GM18511 (cell line): ENCODE measurements around the gene USP4.

Experiments
- ATAC-seq: cut with Tn5 transposase; IDR thresholded peaks from one replicate; pipeline ENCODE4 v1.9.1; 2021; ENCODE audit warnings: mild to moderate bottlenecking, moderate library complexity; ENCODE audit not compliant: unreplicated experiment

USP4 gene

DNA sequence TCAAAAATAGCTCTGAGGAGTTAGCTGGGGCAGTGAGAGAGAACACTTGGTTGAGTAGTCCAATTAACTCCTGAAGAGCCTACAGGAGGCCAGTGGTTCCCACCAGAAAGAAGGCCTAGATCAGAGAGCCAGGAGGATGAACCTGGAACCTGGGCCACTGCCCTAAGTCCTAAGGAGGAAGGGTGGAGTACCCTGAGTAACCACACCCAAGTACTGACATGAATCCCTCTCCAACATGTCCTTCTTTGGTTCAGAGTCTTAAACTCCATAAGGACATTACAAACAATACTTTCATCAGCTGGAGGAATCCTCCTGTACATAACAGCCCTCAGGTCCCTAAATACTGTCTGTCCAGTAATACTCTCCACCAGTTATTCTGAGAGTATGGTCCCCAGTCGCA, 37.2 kb downstream of the USP4 start:
- ATAC-seq: no peak

DNA sequence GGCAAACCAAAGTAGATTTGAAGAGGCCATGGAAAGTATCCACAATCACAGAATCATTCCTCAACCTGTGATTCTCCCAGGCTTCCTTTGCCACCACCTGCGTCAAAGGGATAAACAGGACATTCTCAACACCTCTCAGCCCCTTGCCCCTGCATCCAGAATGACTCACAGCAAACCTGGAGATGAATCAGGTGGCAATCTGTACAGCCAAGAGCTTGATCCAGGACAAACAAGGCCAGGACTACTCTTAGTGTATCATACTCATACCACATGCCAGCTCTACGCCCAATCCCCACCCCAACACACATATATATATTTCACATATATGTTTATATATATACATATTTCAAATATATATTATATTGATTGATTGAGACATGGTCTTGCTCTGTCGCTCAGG, 39.3 kb downstream of the USP4 start:
- ATAC-seq: no peak

- ATAC-seq: no peak
Measured at GRCh38 chr3:49298511-49298910, 41.3 kb downstream of the USP4 start.

- ATAC-seq: no peak
Measured at GRCh38 chr3:49296781-49297411, 43.0 kb downstream of the USP4 start.

DNA sequence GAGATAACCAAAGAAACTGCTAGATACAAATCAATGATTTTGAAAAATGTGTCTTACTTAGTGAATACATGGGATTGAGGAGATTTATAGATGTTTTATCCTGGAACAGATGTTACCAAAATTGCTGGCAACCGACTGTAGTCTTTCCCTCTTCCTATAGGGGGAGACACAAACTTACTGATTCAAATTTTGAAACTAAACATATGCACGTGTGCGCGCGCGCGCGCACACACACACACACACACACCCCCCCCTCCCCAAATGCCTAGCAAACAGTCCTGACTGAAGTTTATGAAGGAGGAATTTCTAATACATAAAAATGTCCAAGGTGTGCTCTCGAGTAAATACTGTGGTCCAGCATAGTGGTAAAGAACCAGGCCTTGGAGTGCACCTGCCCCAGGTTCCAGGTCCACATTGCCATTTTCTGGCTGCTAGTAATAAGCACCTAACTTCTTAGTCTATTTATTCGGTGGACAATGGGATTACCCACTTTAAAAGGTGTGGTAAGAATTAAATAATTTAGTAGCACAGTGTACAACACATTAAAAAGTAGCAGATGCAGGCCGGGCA, 44.3 kb downstream of the USP4 start:
- ATAC-seq: no peak

GRCh38 chr3:49294343-49294742, 45.5 kb downstream of the USP4 start:
- ATAC-seq: no peak

GRCh38 chr3:49283997-49284396, 55.9 kb downstream of the USP4 start:
- ATAC-seq: no peak

DNA sequence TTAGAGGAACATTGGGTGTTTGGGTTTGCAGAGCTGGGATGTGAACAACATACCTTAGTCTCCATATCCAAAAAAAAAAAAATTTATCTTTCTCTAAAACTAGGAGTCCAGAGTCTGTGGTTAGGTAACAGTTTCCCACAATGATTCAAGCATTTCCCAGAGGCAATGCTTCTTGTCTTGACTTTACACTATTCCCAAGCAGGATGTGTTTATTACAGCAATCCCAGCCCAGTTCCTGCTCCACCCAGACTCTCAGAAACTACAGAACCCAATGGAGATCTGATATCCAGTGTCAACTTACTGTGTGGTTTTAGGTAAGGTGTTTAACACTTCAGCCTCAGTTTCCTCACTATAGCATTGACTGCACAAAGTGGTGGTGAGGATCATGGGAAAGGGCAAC, 60.5 kb downstream of the USP4 start:
- ATAC-seq: no peak

GRCh38 chr3:49278548-49278947, 61.3 kb downstream of the USP4 start:
- no peak for ATAC-seq

- ATAC-seq: no peak
Measured at GRCh38 chr3:49277383-49277775, 62.5 kb downstream of the USP4 start.

DNA sequence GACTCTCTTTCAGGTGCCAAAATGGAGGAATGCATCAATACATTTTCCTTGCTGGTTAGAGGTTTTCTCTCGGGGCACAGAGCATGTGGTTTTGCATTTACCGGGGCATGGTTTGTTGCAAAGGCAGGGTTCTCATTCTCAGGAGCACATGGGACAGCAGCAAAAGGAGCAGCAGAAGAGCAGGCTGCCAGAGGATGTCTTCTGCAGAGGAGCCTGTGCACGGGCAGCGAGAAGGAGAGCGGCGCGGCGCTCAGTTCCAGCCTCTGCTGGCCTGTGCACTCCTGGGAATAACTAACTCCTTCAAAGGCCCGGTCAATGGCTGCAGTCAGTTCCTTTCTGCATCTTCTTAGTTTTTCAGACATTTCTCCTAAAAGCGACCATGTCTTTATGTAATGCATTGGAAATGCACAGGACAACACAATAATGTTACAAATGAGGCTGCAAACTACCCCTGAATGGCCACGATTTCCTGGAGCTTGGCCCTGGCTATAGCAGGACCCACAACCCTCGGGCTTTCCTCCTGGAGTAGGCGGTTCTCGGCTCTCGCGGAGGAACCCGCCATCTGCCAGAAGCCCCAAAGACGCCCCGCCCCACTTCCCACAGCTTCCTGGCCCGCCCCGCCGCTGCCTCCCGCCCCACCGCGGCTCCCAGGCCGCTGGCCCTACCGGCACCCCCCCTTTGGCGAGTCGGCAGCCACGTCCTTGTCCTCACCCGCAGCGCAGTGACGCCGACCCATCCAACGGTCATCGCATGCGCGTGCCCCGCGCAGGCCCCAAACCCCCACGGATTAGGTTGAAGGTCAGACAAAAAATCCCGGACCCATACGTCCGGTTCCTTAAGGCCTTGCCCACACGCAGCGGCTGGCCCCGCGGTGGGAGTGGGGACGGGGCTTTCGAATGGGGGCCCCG, 63.1 kb downstream of the USP4 start, which contains the start of gene C3orf62:
TSS of gene C3orf62 (minus strand) at position 758 of the 908 bp plus-strand sequence. CDS start at position 398, 360 bp downstream.
- ATAC-seq: peak; percentile 68

DNA sequence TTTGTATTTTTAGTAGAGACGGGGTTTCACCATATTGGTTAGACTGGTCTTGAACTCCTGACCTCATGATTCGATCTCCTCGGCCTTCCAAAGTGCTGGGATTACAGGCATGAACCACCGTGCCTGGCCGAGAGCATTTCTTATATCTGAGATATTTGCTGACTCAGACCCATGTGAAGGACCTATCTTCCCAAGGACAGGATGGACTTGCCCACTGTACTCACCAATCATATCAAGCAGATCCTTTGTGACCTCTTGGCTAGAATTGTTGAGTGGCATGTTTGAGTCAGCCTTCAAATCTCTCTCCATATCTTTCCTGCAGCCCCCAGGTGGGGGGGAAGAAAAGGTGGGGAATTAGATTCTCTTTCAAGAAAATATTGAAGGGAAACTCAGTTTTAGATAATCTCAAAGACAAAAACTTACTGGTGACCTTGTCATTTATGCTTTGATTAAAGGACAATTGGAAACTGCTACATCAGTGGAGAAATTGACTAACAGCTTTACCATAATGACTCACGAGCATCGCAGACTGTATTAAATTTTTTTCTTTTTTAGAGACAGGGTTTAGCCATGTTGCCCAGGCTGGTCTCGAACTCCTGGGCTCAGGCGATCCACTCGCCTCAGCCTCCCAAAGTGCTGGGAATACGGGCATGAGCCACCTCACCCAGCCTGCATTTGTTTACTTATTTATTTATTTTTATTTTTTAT, 65.9 kb downstream of the USP4 start:
- no peak for ATAC-seq

DNA sequence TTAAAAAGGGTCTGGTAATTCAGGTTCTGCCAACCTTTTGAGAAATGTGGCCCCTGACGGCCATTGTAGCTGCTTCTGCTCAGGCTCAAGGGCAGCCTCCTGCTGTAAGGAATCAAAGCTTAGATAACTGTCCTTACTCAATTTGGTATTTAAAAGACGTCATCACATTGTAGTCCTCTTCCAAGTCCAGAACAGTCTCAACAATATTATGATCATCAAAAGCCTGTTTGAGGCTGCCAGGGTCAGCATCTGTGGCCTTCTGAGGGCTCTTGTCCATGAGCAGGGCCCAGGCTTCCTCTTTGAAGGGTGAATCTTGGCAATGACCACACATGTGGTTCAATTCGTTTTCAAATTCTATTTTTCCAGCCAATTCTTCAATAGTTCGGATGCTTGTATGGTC, 68.8 kb downstream of the USP4 start:
- no peak for ATAC-seq

DNA sequence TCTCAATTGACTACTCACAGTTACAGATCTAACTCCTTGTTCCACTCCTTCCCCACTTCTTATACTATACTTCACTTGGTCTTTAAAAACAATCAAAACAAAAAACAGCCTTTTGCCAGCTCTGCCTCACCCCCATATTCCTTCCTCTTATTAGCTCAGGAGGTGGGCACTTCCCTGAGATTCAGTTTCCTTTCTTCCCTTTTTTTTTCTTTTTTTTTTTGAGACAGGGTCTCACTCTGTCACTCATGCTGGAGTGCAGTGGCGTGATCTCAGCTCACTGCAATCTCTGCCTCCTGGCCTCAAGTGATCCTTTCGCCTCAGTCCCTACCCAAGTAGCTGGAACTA, 69.7 kb downstream of the USP4 start:
- ATAC-seq: no peak

DNA sequence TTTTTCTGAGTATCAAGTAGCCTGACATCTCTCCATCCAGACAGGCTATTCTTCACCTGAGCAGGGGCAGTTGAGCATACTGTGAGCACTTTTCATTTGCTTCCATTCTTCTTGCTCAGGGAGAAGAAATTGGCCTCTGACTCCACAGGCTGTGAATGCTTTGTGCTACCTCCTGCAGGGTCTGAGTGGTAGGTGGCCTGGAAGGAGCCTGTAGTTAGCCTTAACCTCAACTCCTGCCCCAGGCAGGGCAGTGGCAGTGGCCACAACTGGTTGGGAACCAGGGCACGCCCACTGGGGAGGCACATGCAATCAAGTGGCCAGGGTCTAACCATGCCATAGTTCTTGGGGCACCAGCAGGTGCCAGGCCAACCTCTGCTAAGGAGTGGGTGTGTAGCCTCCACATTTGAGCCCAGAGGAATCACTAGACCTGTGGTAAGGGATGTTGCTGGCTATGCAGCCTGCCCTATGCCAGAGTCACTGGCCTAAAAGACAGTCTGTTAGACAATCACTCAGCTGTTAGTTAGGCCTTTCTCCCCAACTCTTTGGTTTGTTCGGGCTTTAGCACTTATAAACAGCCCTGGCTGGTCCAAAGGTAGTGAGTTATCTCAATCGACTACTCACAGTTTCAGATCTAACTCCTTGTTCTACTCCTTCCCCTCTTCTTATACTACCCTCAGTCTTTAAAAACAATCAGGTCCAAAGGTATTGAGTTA, 70.3 kb downstream of the USP4 start:
- ATAC-seq: no peak

DNA sequence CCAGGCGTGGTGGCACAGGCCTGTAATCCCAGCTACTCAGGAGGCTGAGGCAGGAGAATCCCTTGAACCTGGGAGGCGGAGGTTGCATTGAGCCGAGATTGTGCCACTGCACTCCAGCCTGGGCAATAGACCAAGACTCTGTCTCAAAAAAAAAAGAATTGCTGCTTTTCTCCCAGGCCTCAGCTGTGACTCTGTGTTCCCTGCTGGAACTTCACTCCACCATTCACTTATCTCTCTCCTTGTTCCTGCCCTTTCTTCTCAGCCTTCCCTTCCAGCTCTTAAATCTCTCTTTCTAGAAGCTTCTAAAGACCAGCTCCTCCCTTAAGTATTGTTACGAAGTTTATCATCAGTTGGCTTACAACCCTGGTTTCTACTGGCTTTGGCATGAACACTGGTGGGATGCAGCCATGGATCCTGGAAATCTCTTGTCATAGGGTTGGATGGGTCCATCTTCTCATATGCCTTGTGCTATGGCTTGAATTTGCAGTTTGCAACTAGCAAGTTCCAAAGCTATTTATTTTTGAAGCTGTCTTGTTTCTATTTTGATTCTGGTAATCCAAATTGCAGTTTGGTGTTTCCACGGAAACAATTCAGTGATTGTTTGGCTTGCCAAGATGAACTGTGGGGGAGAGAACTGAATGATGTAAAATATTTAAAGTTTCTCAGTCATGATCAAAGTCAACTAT, 73.3 kb downstream of the USP4 start:
- no peak for ATAC-seq

DNA sequence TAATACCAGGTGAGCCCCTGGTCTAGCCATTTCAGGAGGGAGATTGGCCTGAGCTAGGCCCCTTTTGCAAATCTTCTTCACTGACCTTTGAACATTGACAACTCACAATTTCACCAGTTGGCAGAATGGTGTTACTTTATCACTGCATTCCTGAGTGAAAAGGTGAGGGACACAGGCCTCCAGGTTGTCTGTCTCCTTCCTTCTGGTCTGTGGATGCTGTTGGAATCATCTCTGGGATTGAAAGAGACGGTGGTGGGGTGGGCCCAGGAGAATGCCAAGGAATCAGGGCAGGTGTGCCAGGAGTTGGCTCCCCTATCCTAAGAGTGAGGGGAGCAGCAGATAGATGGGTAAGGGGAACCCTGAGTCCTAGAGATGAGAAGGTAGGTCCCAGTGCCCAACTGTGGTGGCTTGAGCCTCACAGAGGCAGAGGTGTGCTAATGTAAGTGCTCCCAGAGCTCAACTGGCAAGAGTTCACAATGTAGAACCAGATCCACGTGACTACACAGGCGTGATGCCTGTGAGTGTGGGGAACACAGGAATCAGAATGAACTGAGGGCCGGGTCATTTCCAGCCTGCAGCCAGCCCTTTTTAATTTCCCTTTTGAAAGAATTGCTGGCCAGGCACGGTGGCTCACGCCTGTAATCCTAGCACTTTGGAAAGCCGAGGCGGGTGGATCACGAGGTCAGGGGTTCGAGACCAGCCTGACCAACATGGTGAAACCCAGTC, 74.0 kb downstream of the USP4 start:
- no peak for ATAC-seq

DNA sequence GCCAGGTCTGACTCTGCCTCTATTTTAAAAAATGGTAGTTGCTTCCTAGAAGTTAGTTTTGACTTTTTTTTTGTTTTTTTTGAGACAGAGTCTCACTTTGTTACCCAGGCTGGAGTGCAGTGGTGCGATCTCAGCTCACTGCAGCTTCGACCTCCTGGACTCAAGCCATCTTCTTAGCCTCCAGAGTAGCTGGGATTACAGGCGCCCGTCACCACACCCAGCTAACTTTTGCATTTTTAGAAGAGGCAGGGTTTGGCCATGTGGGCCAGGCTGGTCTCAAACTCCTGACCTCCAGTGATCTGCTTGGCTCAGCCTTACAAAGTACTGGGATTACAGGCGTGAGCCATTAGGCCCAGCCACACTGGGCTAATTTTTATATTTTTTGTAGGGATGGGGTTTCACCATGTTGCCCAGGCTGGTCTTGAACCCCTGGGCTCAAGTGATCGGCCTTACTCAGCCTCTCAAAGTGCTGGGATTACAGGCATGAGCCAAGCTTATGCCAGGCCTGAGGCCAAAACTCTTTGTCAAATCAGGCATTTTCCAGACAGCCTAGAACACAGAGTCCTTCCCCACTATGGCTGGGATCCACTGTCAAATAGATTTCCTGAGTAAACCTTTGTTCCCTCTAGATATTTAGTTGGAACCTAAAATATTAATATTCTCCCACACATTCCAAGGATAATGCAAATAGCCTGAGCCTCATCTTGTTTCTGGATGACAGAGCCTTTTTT, 76.5 kb downstream of the USP4 start:
- no peak for ATAC-seq

GRCh38 chr3:49260806-49261324, 79.0 kb downstream of the USP4 start:
- ATAC-seq: no peak
